Mucosa of stomach (tissue), 1 donor: ENCODE measurements around the gene ACTN1.

ENCODE experiments used
- H3K27me3 ChIP-seq: one replicate; pipeline ENCODE4 v1.7.0; 2013; ENCODE audit warnings: mild to moderate bottlenecking, low read length; ENCODE audit not compliant: control insufficient read depth, insufficient read depth
- H3K36me3 ChIP-seq: one replicate; pipeline ENCODE4 v1.7.0; 2013; ENCODE audit warnings: low read length; ENCODE audit not compliant: control insufficient read depth, insufficient read depth
- H3K4me1 ChIP-seq: one replicate; pipeline ENCODE4 v1.7.0; 2013; ENCODE audit warnings: mild to moderate bottlenecking, low read length; ENCODE audit not compliant: control insufficient read depth, insufficient read depth
- H3K4me3 ChIP-seq: one replicate; pipeline ENCODE4 v1.7.0; 2013; ENCODE audit warnings: low read length
- H3K9ac ChIP-seq: one replicate; pipeline ENCODE4 v1.7.0; 2013; ENCODE audit warnings: mild to moderate bottlenecking, low read length, moderate library complexity
- H3K9me3 ChIP-seq: one replicate; pipeline ENCODE4 v1.7.0; 2013; ENCODE audit warnings: mild to moderate bottlenecking, low read length, moderate library complexity; ENCODE audit not compliant: control insufficient read depth
- donor health status: Pancreatic carcinoma.

ACTN1 gene

DNA sequence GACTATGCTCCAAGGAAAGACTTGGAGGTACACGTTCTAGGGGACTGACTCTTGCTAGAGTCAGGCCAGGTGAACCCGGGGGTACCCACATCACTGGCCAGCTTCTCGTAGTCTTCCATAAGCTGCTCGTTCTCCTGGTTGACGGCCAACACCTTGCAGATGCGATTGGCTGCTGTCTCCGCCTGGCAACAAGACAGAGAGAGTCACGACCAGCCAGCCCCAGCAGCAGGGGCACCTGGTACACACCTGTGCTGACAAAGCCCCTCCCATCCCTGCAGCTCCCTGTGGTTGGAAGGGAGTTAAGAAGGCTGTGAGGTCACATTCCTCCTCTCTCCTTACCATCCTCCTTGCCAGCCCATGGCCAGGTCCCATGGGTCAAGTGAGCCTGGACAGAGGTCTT, 85.5 kb downstream of the ACTN1 start:
- Histone ChIP-seq H3K27me3 (no peaks in the 10 kb centered on the region), H3K36me3 (peaks cover 3% of the 10 kb centered on the region), H3K4me3 (no peak overlapping the region), H3K9me3 (no peaks in the 10 kb centered on the region), H3K9ac (no peak overlapping the region), H3K4me1 (no peaks in the 10 kb centered on the region)

DNA sequence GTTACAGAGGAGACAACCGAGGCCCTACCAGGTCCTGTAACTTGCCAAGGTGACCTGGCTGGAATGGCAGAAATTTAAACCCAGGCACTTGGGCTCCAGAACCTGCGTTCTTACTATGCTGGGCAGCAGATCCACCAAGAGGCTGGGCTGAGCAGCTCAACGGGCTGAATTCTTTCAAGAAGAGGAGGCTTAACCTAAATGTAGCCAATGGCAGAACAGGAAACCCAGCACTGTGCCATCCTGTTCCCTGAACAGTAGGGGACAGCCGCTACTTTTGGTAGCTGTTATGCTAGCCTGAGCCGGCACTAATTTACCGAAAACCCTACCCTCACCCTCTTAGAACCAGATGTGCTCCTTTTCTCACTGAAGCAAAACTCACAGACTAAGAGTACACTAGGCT, 86.1 kb downstream of the ACTN1 start:
- Histone ChIP-seq H3K4me3 (no peak overlapping the region), H3K9ac (no peak overlapping the region), H3K36me3 (peaks cover 1% of the 10 kb centered on the region), H3K9me3 (no peaks in the 10 kb centered on the region), H3K4me1 (no peaks in the 10 kb centered on the region), H3K27me3 (no peaks in the 10 kb centered on the region)

DNA sequence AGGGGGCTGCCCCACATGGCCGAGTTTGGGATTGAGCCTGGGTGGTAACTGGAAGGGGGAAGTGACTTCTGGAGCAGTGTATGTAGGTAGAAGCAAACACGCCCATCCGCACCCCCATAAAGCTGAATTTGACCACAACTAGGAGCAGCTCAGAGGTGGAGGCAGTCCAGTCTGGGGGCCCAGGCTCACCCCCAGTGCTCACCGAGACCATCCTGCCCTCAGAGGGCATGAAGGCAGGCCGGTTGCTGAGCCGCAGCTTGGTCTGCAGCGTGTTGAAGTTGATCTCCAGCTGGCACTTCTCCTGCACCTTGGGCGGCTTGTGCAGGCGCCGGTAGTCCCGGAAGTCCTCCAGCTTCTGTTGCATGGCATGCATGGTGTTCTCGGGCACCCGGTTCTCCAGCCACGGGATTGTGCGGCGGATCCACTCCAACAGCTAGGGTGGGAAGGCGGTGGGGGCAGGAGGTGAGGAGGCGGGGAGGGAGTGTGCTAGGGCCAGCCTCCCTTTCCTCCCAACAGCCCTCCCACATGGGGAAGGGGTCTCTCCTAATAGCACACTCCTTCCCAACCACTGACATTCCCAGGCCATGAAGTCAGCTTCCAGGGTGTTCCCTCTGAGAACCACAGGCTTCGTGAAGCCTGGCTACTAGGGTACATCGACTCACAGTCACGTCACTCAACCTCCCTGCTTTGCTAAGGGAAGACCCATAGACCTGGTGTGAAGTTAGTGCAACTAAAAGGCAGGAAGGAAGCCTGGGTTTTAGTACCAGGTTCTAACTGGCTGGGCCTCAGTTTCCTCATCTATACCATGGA, 87.0 kb downstream of the ACTN1 start:
- no peaks in the 10 kb centered on the region for H3K9me3 ChIP-seq
- no peaks in the 10 kb centered on the region for H3K36me3 ChIP-seq
- H3K9ac ChIP-seq = no peak overlapping the region
- no peaks in the 10 kb centered on the region for H3K4me1 ChIP-seq
- no peaks in the 10 kb centered on the region for H3K27me3 ChIP-seq
- H3K4me3 ChIP-seq = no peak overlapping the region

DNA sequence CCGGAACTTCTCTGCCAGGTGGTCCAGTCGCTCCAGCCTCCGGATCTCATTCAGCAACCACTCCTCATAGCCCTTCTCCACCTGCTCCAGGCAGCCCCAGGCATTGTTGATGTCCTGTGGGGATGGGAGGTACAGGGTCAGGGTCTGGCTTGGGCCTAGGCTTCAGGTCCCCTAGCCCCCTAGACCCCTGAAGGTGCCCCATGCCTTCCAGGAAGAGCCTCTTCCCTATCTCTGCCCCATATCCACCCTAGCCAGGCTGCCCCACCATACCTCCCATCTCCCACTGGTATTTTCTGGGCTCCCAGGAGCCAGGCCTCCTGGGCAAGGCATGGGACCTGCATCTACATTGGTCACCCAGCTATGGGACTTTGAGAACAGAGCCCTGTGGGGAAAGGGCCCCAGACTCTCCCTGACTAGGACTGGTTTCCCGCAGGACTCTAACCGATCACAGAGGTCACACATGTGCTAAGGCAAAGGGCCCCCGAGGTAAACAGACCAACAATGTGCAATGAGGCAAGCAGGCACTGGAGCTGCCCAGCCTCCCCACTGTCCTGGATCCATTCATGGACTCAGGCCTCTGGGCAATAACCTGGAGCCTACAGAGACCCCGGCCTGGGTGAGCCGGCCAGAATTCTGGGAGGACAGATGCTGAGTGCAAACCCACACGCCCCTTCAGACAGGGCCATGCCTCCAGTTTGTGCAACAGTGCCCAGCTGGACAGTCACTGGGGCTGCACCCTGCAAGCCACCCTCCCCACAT, 88.8 kb downstream of the ACTN1 start:
- Histone ChIP-seq H3K27me3 (no peaks in the 10 kb centered on the region), H3K4me3 (no peak overlapping the region), H3K9ac (no peak overlapping the region), H3K4me1 (no peaks in the 10 kb centered on the region), H3K36me3 (no peaks in the 10 kb centered on the region), H3K9me3 (no peaks in the 10 kb centered on the region)

DNA sequence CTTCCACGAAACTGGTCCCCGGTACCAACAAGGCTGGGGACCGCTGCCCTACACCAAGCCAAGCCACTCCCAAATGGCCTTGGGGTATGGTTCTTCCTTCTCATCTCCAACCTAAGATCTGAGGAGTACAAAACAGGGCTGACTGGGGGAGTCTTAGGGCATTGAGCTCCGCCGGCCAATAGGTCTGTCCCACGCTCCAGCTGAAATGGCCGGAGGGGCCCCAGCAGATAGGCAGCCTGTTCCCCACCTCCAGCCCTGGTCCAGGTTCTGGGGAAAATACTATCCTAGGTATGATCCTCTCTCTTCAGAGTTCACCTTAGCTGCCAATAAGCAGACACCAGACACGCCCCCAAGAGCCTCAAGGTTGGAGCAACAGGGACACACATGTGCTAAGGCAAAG, 90.2 kb downstream of the ACTN1 start:
- Histone ChIP-seq H3K9me3 (no peaks in the 10 kb centered on the region), H3K36me3 (peaks cover 4% of the 10 kb centered on the region)

DNA sequence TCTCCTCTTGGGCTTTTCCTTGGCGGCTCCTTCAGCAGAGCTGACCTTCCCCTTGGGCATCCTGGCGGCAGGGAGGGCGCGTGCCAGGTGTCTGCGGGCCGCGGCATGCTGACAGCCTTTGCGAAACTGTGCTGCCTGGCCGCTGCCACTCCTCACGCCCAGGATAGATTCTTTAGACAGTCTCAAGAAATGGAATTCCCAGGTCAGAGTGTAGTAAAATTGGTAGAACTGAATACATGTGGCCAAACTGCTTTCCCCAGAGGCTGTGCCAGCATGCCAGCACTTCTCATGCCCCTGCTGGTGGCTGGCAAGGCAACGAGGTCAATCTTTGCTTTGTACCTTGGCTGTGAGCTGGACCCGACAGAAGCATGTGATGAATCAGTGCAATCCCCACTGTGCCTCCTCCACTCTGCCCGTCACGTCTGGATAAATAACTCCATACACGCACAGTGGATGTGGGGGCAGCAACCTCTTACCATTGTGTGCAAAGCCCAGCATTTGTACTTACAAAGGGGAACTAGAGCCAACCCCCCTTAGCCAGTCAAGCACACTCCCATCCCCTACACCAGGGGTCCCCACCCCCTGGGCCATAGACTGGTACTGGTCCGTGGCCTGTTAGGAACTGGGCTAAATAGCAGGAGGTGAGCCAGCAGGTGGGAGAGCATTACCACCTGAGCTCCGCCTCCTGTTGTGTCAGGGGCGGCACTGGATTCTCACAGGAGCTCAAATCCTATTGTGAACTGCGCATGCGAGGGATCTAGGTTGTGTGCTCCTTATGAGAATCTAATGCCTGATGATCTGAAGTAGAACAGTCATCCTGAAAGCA, 90.9 kb downstream of the ACTN1 start:
- Histone ChIP-seq H3K4me1 (no peaks in the 10 kb centered on the region), H3K9ac (no peak overlapping the region), H3K36me3 (peaks cover 5% of the 10 kb centered on the region), H3K4me3 (no peak overlapping the region), H3K27me3 (no peaks in the 10 kb centered on the region), H3K9me3 (no peaks in the 10 kb centered on the region)

More for the DNA sequence above, 90.2 kb downstream of the ACTN1 start:
- Histone ChIP-seq H3K27me3 (no peaks in the 10 kb centered on the region), H3K4me1 (no peaks in the 10 kb centered on the region), H3K9ac (no peak overlapping the region), H3K4me3 (no peak overlapping the region)

DNA sequence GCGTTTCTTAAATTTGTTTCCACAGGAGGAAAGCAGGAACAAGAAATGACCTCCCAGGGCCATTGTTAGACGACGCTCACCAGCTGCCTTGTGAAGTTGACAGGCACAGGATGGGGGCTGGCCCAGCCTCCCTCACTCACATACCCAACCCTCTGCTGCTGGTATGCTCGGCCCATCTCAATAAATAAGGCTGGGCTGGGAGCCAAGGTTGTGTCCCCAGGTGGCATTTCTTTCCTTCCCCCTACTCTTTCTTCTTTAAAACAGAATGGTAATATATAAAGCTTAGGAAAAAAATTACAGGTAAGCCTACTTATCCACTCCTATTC, 93.0 kb downstream of the ACTN1 start:
- no peak overlapping the region for H3K9ac ChIP-seq
- no peaks in the 10 kb centered on the region for H3K27me3 ChIP-seq
- no peaks in the 10 kb centered on the region for H3K9me3 ChIP-seq
- H3K36me3 ChIP-seq = peaks cover 5% of the 10 kb centered on the region
- no peak overlapping the region for H3K4me3 ChIP-seq
- no peaks in the 10 kb centered on the region for H3K4me1 ChIP-seq

DNA sequence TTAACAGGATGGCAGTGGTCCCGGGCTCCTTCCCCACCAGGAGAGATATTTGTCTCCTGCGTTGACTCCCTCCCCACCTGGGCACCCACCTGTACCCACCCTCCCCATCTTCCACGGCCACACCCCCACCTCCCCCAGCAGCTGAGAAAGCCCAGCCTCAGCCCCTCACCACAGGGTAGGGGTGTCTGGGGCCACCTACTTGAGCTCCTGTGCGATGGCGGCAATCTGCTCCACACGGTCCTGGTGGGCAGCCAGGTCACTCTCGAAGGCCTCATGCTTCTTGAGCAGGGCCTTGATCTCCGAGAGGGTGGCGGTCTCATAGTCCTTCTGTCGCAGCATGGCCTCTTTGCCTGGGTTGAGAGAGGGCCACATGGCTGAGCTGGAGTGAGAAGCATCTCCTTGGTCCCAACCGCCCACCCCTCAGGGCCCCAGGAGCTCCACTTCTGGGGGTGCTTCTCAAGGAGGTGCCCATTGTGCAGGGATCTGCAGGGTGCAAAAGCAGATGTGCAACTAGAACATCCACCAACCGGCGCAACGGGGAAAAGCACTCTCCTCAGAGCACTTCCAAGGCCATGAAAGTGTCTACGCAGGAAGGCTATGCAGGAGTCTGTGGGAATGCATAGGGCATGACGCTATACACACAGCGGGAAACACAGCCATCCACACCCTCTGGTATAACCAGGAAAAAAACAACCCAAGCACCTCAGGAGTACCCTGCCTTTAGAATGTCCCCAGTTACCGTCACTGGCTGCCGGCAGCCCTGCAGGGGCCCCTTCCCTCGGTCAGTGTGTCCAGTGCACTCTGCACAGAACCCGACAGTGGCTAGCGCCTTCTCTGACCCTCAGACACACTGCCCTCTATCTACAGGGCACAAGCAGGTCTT, 93.6 kb downstream of the ACTN1 start:
- H3K4me1 ChIP-seq = no peaks in the 10 kb centered on the region
- peaks cover 5% of the 10 kb centered on the region for H3K36me3 ChIP-seq
- no peaks in the 10 kb centered on the region for H3K9me3 ChIP-seq
- H3K9ac ChIP-seq = no peak overlapping the region
- no peaks in the 10 kb centered on the region for H3K27me3 ChIP-seq
- H3K4me3 ChIP-seq = no peak overlapping the region

DNA sequence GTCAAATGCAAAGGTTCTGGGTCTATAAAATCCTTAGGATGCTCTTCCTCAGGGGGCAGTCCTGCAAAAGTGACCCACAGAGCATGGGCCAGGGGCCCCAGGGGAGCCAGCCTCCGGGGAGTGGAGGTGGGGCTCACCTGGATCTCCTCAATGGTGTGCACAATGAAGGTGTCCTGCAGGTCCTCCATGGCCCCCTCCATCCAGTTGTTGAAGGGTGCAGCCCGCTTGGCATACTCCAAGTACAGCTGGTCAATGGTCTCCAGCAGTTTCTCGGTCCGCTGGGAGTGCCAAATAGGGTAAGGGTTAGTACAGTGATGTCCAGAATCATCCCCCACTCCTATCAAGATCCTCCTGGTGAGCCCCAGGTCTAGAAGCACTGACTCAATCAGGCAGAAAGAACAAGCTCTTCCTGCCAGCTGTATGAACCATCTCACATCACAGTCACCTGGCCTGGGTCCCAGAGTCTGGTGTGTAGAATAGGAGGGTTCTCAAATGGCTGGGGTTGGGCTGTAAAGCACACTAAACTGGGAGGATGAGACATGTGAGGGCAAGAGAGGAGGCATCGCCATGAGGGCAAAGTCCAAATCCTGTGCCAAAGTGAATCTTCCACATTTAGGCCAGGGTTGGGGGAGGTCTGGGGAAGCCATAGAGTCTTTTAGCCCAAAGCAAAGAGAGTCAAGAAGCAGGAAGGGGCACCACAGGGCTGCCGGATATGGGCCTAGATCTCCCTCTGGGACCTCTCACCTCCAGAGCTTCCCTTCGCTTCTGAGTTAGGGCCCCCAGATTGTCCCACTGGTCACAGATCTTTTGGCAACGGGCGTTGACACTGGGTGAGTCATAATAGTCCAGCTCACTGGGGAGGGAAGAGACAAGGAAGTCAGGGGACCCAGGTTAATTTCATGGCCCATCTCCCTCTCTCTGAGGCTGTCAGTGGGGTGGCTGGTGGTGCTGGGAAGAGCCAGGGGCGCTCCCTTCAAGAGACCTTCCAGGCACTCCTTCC, 94.8 kb downstream of the ACTN1 start:
- Histone ChIP-seq H3K9ac (no peak overlapping the region), H3K4me1 (no peaks in the 10 kb centered on the region), H3K4me3 (no peak overlapping the region), H3K27me3 (no peaks in the 10 kb centered on the region), H3K9me3 (no peaks in the 10 kb centered on the region), H3K36me3 (peaks cover 9% of the 10 kb centered on the region)

DNA sequence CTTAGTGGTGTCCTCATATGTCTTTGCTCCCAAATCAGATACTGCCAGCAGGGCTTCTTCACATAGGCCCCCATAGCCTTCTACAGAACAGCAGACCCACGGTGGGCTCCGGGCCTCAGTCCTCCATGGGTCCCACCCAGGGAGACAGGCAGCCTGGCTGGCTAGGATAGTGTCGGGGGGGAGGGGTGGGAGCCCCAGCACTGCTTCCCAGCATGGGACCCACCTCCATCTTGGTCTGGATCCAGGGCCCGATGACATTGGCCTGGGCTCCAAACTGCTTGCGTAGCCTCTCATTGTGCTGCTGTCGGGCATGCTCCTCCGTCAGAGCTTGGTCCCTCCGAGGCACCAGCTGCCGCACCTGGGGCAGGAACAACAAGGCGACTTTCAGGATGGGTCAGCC, 96.9 kb downstream of the ACTN1 start:
- Histone ChIP-seq H3K36me3 (peaks cover 9% of the 10 kb centered on the region), H3K9ac (no peak overlapping the region), H3K4me3 (no peak overlapping the region), H3K4me1 (no peaks in the 10 kb centered on the region), H3K27me3 (no peaks in the 10 kb centered on the region), H3K9me3 (no peaks in the 10 kb centered on the region)
